GM21367 (cell line): ENCODE results near the gene ADAMTSL4.
"Not testable (repeated sequence)": the region's sequence is repeated elsewhere in the genome, so short reads cannot be mapped to it uniquely, and the experiment has no call there.

ENCODE experiments used
- ATAC-seq: cut with Tn5 transposase; IDR thresholded peaks from one replicate; pipeline ENCODE4 v1.9.1; 2021; ENCODE audit not compliant: unreplicated experiment

ADAMTSL4 gene

GRCh38 chr1:150581437-150581836 lies 32.2 kb downstream of the ADAMTSL4 start:
- not testable (repeated sequence) for ATAC-seq

- ATAC-seq: not testable (repeated sequence)
Observed at GRCh38 chr1:150581962-150582361, 32.8 kb downstream of the ADAMTSL4 start.

- no peak for ATAC-seq
Observed at GRCh38 chr1:150582371-150582770, 33.2 kb downstream of the ADAMTSL4 start.

- no peak for ATAC-seq
Observed at GRCh38 chr1:150596095-150596892, 47.1 kb downstream of the ADAMTSL4 start.

- ATAC-seq: no peak
Observed at GRCh38 chr1:150596976-150597375, 47.8 kb downstream of the ADAMTSL4 start.

GRCh38 chr1:150598346-150598745 lies 49.1 kb downstream of the ADAMTSL4 start:
- not testable (repeated sequence) for ATAC-seq

GRCh38 chr1:150601540-150601939 lies 52.3 kb downstream of the ADAMTSL4 start:
- no peak for ATAC-seq

GRCh38 chr1:150602372-150602771 lies 53.2 kb downstream of the ADAMTSL4 start:
- ATAC-seq: not testable (repeated sequence)

- ATAC-seq: no peak
Observed at GRCh38 chr1:150603711-150604110, 54.5 kb downstream of the ADAMTSL4 start.

GRCh38 chr1:150604226-150604588 lies 55.0 kb downstream of the ADAMTSL4 start:
- ATAC-seq: no peak

GRCh38 chr1:150605451-150605731 lies 56.2 kb downstream of the ADAMTSL4 start:
- not testable (repeated sequence) for ATAC-seq

- ATAC-seq: no peak
Observed at GRCh38 chr1:150606463-150607142, 57.4 kb downstream of the ADAMTSL4 start.

- no peak for ATAC-seq
Observed at GRCh38 chr1:150609732-150610131, 60.5 kb downstream of the ADAMTSL4 start.
